A549 (cell line): Measurements from ENCODE around the gene GPATCH3. TPM values are rescaled to one million over a fixed set of nuclear protein-coding genes. Genes with fewer than 3 reads are reported as not detected.
A peak's percentile ranks its signal among the peaks of the same experiment; 100 is the strongest.

Experiments used
- ATAC-seq, 2 experiments: fragments of 200-7000 bp in 1 of 2; fragments of >200 bp in 1 of 2; cut with Nextera tagmentation in 1 of 2; cut with Tn5 transposase in 1 of 2; 3 replicates each; pipeline versions ENCODE4 v1.8.0 to v1.9.1; 2018 to 2020; ENCODE audit warnings: mild to moderate bottlenecking in 1 of 2, moderate library complexity in 1 of 2
- CTCF ChIA-PET: fragments of 300-600 bp; sonication (Branson Sonifier 250); formaldehyde crosslinking; extraction: SDS; loops from one replicate; lab custom pipeline; 2021; ENCODE audit warnings: antibody characterized with exemption, inconsistent platforms; lab: Yijun Ruan, JAX
- POLR2A ChIA-PET: fragments of 350-600 bp; formaldehyde crosslinking; extraction: SDS; loops from one replicate; lab custom pipeline; 2021; ENCODE audit warnings: antibody characterized with exemption, inconsistent platforms; lab: Yijun Ruan, JAX
- DNase-seq, 2 experiments: peaks; one replicate each; pipeline versions ENCODE4 v3.0.0 to v3.0.0-alpha.2; 2011 to 2016; ENCODE audit warnings: low read depth in 1 of 2, low spot score in 1 of 2
- FAIRE-seq: peaks from 2 replicates; lab custom pipeline; 2011; peaks lifted over from hg19 to GRCh38; lab: Jason Lieb, UNC
- H3K27ac ChIP-seq, 2 experiments: fragments of >200 bp; sonication (Bioruptor Twin); formaldehyde crosslinking; 3 replicates each; pipeline ENCODE4 v1.5.1; 2016 to 2017
- H3K4me1 ChIP-seq: fragments of >200 bp; sonication (Bioruptor Twin); formaldehyde crosslinking; 3 replicates; pipeline ENCODE4 v1.6.1; 2016
- H3K4me2 ChIP-seq: fragments of >200 bp; sonication (Bioruptor Twin); formaldehyde crosslinking; 3 replicates; pipeline ENCODE4 v1.6.1; 2016
- H3K4me3 ChIP-seq: fragments of >200 bp; sonication (Bioruptor Twin); formaldehyde crosslinking; 3 replicates; pipeline ENCODE4 v1.5.1; 2016
- H3K9me3 ChIP-seq: fragments of >200 bp; sonication (Bioruptor Twin); formaldehyde crosslinking; 3 replicates; pipeline ENCODE4 v1.6.1; 2016
- ATOH8 ChIP-seq: fragments of 250-450 bp; sonication (Bioruptor Pico); IDR thresholded peaks from 2 replicates; pipeline ENCODE4 v1.5.0; 2020; ENCODE audit warnings: low read depth, mild to moderate bottlenecking, moderate library complexity
- CBX2 ChIP-seq: fragments of 200-600 bp; sonication (generic); IDR thresholded peaks from 2 replicates; pipeline ENCODE4 v1.6.1; 2016; ENCODE audit warnings: low read depth, mild to moderate bottlenecking, borderline replicate concordance
- CEBPB ChIP-seq, 2 experiments: fragments of >200 bp in 1 of 2; sonication (Bioruptor Twin) in 1 of 2; formaldehyde crosslinking in 1 of 2; IDR thresholded peaks; 2 replicates each; pipeline ENCODE4 v1.6.1; 2012 to 2016
- CTCF ChIP-seq: fragments of >200 bp; sonication (Bioruptor Twin); formaldehyde crosslinking; IDR thresholded peaks from 3 replicates; pipeline ENCODE4 v1.5.1; 2016
- EHF ChIP-seq: fragments of 250-450 bp; sonication (Bioruptor Pico); IDR thresholded peaks from 2 replicates; pipeline ENCODE4 v1.5.0; 2020; ENCODE audit warnings: mild to moderate bottlenecking
- ESRRA ChIP-seq: fragments of 150-350 bp; IDR thresholded peaks from 2 replicates; pipeline ENCODE4 v1.6.1; 2014; ENCODE audit warnings: mild to moderate bottlenecking, low read length, borderline replicate concordance
- FOSB ChIP-seq: fragments of 250-450 bp; sonication (Bioruptor Pico); IDR thresholded peaks from 2 replicates; pipeline ENCODE4 v1.5.0; 2020; ENCODE audit warnings: mild to moderate bottlenecking, moderate library complexity
- FOSL2 ChIP-seq, 2 experiments: fragments of 450-650 bp in 1 of 2; fragments of >200 bp in 1 of 2; sonication (Bioruptor Twin) in 1 of 2; formaldehyde crosslinking; IDR thresholded peaks; 2 replicates each; pipeline versions ENCODE4 v1.5.0 to v1.6.1; 2016 to 2020; ENCODE audit warnings: mild to moderate bottlenecking in 1 of 2, moderate library complexity in 1 of 2
- GATA3 ChIP-seq: IDR thresholded peaks from 2 replicates; pipeline ENCODE4 v1.6.1; 2012; ENCODE audit warnings: borderline replicate concordance
- HES2 ChIP-seq: fragments of >200 bp; sonication (Bioruptor Twin); formaldehyde crosslinking; IDR thresholded peaks from 2 replicates; pipeline ENCODE4 v1.6.1; 2016
- HMGXB4 ChIP-seq: fragments of 250-450 bp; sonication (Bioruptor Pico); IDR thresholded peaks from 2 replicates; pipeline ENCODE4 v1.5.0; 2021; ENCODE audit warnings: mild to moderate bottlenecking, moderate library complexity, borderline replicate concordance
- HOXB13 ChIP-seq: fragments of 250-450 bp; sonication (Bioruptor Pico); IDR thresholded peaks from 2 replicates; pipeline ENCODE4 v1.5.0; 2020; ENCODE audit warnings: low read depth, mild to moderate bottlenecking, moderate library complexity
- JUN ChIP-seq, 2 experiments: fragments of >200 bp; sonication (Bioruptor Twin); formaldehyde crosslinking; IDR thresholded peaks; 2 replicates in 1 of 2; 3 replicates in 1 of 2; pipeline ENCODE4 v1.6.1; 2016 to 2017
- JUNB ChIP-seq: fragments of >200 bp; sonication (Bioruptor Twin); formaldehyde crosslinking; IDR thresholded peaks from 2 replicates; pipeline ENCODE4 v1.6.1; 2016
- KDM1A ChIP-seq: fragments of 200-600 bp; sonication (generic); IDR thresholded peaks from 2 replicates; pipeline ENCODE4 v1.6.1; 2016; ENCODE audit warnings: low read depth, mild to moderate bottlenecking
- KDM5A ChIP-seq: fragments of 200-600 bp; sonication (generic); IDR thresholded peaks from 2 replicates; pipeline ENCODE4 v1.6.1; 2016; ENCODE audit warnings: antibody characterized with exemption, mild to moderate bottlenecking
- MAZ ChIP-seq: fragments of 150-350 bp; IDR thresholded peaks from 2 replicates; pipeline ENCODE4 v1.6.1; 2014; ENCODE audit warnings: antibody characterized with exemption, low read depth, low read length, borderline replicate concordance
- MYC ChIP-seq: IDR thresholded peaks from 2 replicates; pipeline ENCODE4 v1.6.1; 2012; ENCODE audit warnings: mild to moderate bottlenecking, inconsistent platforms, low read length, improper control_type of control experiment, borderline replicate concordance
- NPAS2 ChIP-seq: fragments of 250-450 bp; sonication (Bioruptor Pico); IDR thresholded peaks from 2 replicates; pipeline ENCODE4 v1.8.0; 2022; ENCODE audit warnings: mild to moderate bottlenecking, moderate library complexity, borderline replicate concordance
- PBX3 ChIP-seq: IDR thresholded peaks from 2 replicates; pipeline ENCODE4 v1.6.1; 2012
- POLR2A ChIP-seq: IDR thresholded peaks from 2 replicates; pipeline ENCODE4 v1.6.1; 2012; ENCODE audit warnings: mild to moderate bottlenecking, low read length
- RARB ChIP-seq: fragments of 250-450 bp; sonication (Bioruptor Pico); IDR thresholded peaks from 2 replicates; pipeline ENCODE4 v1.8.0; 2021; ENCODE audit warnings: mild to moderate bottlenecking, moderate library complexity
- RCOR1 ChIP-seq: fragments of 150-350 bp; IDR thresholded peaks from 2 replicates; pipeline ENCODE4 v1.6.1; 2014; ENCODE audit warnings: antibody characterized with exemption, low read length, low read depth
- SMC3 ChIP-seq: fragments of >200 bp; sonication (Bioruptor Twin); formaldehyde crosslinking; IDR thresholded peaks from 3 replicates; pipeline ENCODE4 v1.6.1; 2018; ENCODE audit warnings: inconsistent platforms
- TP53 ChIP-seq: fragments of 250-450 bp; sonication (Bioruptor Pico); IDR thresholded peaks from 2 replicates; pipeline ENCODE4 v1.5.0; 2021; ENCODE audit warnings: mild to moderate bottlenecking, moderate library complexity
- ZFP36 ChIP-seq: fragments of 450-650 bp; IDR thresholded peaks from 2 replicates; pipeline ENCODE4 v1.6.1; 2014; ENCODE audit warnings: borderline replicate concordance; ENCODE audit not compliant: partially characterized antibody
- ZSCAN20 ChIP-seq: fragments of 250-450 bp; sonication (Bioruptor Pico); IDR thresholded peaks from 2 replicates; pipeline ENCODE4 v1.8.0; 2022; ENCODE audit warnings: mild to moderate bottlenecking, moderate library complexity
- WGBS: methylation state at CpG from one replicate; pipeline ENCODE4 v1.1.6; 2017; ENCODE audit errors: missing lambda C conversion rate; 5-methylcytosine and 5-hydroxymethylcytosine counted together
- polyA plus RNA-seq, 4 experiments: library from polyadenylated mRNA; depleted of rRNA in 3 of 4; stranded (reverse); fragments of >200 nt; fragmentation: RNase III in 1 of 4; extraction: RNeasy Plus Mini Kit Qiagen cat#74134 plus additional on column Dnase treatment in 1 of 4; gene quantifications; 2 replicates in 3 of 4; 3 replicates in 1 of 4; pipeline ENCODE4 v1.2.3, GENCODE V29; 2011 to 2017
- TF ChIP-seq, protein P1 (sequence below): fragments of 450-650 bp; IDR thresholded peaks from 2 replicates; pipeline ENCODE4 v1.6.1; 2014; ENCODE audit warnings: antibody characterized with exemption
- TF ChIP-seq, protein P2 (sequence below): IDR thresholded peaks from 2 replicates; pipeline ENCODE4 v1.6.1; 2012
- TF ChIP-seq, protein P3 (sequence below): IDR thresholded peaks from 2 replicates; pipeline ENCODE4 v1.6.1; 2012; ENCODE audit warnings: low read depth, borderline replicate concordance

Gene GPATCH3
- polyA plus RNA-seq, 2 of the 4 experiments (the other 2 are of a cell fraction): 5.4 to 8.7 TPM

DNA sequence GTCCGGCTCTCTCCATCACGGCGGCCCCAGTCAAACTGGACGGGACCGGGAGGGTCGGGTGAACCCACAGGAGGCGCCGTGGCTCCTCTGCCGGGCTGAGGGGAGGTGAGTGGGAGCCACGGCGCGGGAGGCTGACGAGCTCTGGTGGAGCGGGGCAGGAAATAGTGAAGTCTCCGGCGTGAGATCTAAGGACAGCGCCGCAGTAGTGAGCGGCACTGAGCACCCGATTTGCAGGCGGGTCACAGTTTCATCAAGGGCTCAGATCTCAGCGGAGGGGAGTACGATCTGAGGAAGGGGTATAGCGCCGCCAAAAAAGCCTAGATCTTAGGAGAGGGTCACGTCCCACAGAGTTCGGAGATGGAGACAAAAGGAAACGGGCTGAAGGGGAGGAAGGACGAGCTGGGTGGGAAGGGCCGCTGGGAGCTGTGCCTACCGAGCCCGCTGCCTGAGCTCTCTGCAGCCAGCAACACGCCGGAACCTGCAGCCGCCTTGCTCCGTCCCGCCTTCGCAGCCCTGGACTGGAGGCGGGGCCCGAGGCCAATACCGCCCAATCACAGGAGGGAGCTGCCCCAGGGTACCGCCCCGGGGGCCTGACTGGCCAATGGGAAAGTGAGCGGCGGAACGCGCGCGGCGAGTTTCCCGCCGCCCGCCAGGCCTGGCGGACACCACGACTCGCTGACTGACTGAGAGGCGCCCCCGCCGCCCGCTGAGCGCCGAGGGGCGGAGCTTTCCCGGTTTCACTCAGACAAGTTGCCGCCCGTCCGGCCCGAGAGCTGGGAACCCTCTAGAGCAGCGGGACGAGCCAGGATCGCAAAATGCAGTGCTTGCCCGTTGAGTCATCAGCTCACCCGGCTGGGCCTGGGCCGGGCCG is 35.4 kb downstream of the GPATCH3 start:
- peak overlapping the region; percentile 99 to 100 for H3K27ac ChIP-seq
- no peak for FAIRE-seq
- ChIA-PET CTCF (interaction anchor here (1.0 to 6.3 kb wide), 10 partner anchors 8 to 263 kb away, joined by 3 to 36 read pairs (median 6); partner anchors contain the start of gene ZDHHC18), POLR2A (interaction anchor here (0.5 to 2.3 kb wide), 9 partner anchors 15 to 159 kb away, joined by 3 to 18 read pairs (median 4); partner anchors contain the start of genes GPATCH3, GPN2, PIGV and ZDHHC18)
- H3K9me3 ChIP-seq: no peaks in the 10 kb centered on the region
- DNase-seq: peak; percentile 65 to 96
- 2% methylated on average over 27 of the region's 75 CpGs for WGBS
- H3K4me3 ChIP-seq: peak overlapping the region; percentile 66
- peak overlapping the region; percentile 100 for H3K4me2 ChIP-seq
- ATAC-seq: peak; percentile 76 to 89
- peaks cover 30% of the 10 kb centered on the region for H3K4me1 ChIP-seq
- TF ChIP-seq RARB (CRISPR knock-in tag): no peak
- no peak for TF ChIP-seq EHF (CRISPR knock-in tag)
- TF ChIP-seq SMC3: no peak
- no peak for TF ChIP-seq HES2
- no peak for TF ChIP-seq KDM5A
- TF ChIP-seq HOXB13 (CRISPR knock-in tag): no peak
- no peak for TF ChIP-seq CEBPB (IDR thresholded peaks at IDR 0.05)
- TF ChIP-seq KDM1A: no peak
- TF ChIP-seq, protein P1, sequence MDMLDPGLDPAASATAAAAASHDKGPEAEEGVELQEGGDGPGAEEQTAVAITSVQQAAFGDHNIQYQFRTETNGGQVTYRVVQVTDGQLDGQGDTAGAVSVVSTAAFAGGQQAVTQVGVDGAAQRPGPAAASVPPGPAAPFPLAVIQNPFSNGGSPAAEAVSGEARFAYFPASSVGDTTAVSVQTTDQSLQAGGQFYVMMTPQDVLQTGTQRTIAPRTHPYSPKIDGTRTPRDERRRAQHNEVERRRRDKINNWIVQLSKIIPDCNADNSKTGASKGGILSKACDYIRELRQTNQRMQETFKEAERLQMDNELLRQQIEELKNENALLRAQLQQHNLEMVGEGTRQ: no peak
- no peak; the same call in 1 of the 2 replicates for TF ChIP-seq GATA3
- TF ChIP-seq ZSCAN20 (CRISPR knock-in tag): no peak
- peak; percentile 98 for TF ChIP-seq POLR2A
- peak; percentile 32 to 70; a peak in 3 of 5 replicates for TF ChIP-seq JUN (IDR thresholded peaks at IDR 0.05)
- no peak for TF ChIP-seq JUNB
- TF ChIP-seq FOSB (CRISPR knock-in tag): no peak
- TF ChIP-seq, protein P2, sequence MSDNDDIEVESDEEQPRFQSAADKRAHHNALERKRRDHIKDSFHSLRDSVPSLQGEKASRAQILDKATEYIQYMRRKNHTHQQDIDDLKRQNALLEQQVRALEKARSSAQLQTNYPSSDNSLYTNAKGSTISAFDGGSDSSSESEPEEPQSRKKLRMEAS: peak; percentile 74; the same call in 1 of the 2 replicates
- TF ChIP-seq ATOH8: no peak
- TF ChIP-seq ESRRA: no peak
- TF ChIP-seq FOSL2 (IDR thresholded peaks at IDR 0.05): no peak
- TF ChIP-seq FOSL2 (CRISPR knock-in tag; IDR thresholded peaks at IDR 0.05): no peak; the same call in none of the 2 replicates
- TF ChIP-seq ZFP36: no peak
- no peak for TF ChIP-seq MYC
- no peak; the same call in 1 of the 2 replicates for TF ChIP-seq PBX3
- no peak for TF ChIP-seq RCOR1
- TF ChIP-seq CTCF: no peak
- TF ChIP-seq CBX2: no peak
- TF ChIP-seq, protein P3, sequence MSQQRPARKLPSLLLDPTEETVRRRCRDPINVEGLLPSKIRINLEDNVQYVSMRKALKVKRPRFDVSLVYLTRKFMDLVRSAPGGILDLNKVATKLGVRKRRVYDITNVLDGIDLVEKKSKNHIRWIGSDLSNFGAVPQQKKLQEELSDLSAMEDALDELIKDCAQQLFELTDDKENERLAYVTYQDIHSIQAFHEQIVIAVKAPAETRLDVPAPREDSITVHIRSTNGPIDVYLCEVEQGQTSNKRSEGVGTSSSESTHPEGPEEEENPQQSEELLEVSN: peak; percentile 80; the same call in 1 of the 2 replicates
- TF ChIP-seq NPAS2 (CRISPR knock-in tag): no peak
- no peak for TF ChIP-seq HMGXB4 (CRISPR knock-in tag)
- no peak for TF ChIP-seq TP53
- no peak for TF ChIP-seq MAZ
